HepG2 (cell line): ENCODE results near the gene HTR1D. TPM values are rescaled to one million over a fixed set of nuclear protein-coding genes. Genes with fewer than 3 reads are reported as not detected.

ENCODE experiments used
- HNRNPL ChIP-seq: fragments of 200-400 bp; formaldehyde crosslinking; IDR thresholded peaks from 2 replicates; pipeline ENCODE4 v1.6.1; 2017; ENCODE audit warnings: mild to moderate bottlenecking, low read depth, low read length
- NR2F1 ChIP-seq, 2 experiments: fragments of 450-650 bp in 1 of 2; formaldehyde crosslinking in 1 of 2; IDR thresholded peaks; 2 replicates each; pipeline versions ENCODE4 v1.5.0 to v1.6.1; 2016 to 2020; ENCODE audit warnings: mild to moderate bottlenecking in 1 of 2, missing compliant biosample characterization in 1 of 2, missing genetic modification reagents in 1 of 2, moderate library complexity in 1 of 2
- NRL ChIP-seq: sonication (generic); formaldehyde crosslinking; IDR thresholded peaks from 2 replicates; pipeline ENCODE4 v1.5.0; 2020; ENCODE audit warnings: missing genetic modification reagents, mild to moderate bottlenecking, moderate library complexity, borderline replicate concordance
- TCF12 ChIP-seq, 2 experiments: fragments of 450-650 bp in 1 of 2; sonication (generic) in 1 of 2; formaldehyde crosslinking in 1 of 2; IDR thresholded peaks; 2 replicates each; pipeline versions ENCODE4 v1.6.1 to v1.8.0; 2017 to 2022; ENCODE audit warnings: antibody characterized with exemption in 1 of 2, mild to moderate bottlenecking in 1 of 2, missing genetic modification reagents in 1 of 2, moderate library complexity in 1 of 2
- ZNF777 ChIP-seq: sonication (generic); formaldehyde crosslinking; IDR thresholded peaks from 2 replicates; pipeline ENCODE4 v1.4.0; 2020; ENCODE audit warnings: missing genetic modification reagents
- polyA plus RNA-seq, 8 experiments: library from polyadenylated mRNA; depleted of rRNA in 3 of 8; stranded (reverse) in 7 of 8; unstranded in 1 of 8; fragments of >200 nt; fragmentation: Illumina TruSeq in 4 of 8; extraction: Trizol in 4 of 8; gene quantifications; 2 replicates each; pipeline versions ENCODE4 v1.2.1 to v1.2.3, GENCODE V29; 2011 to 2016; ENCODE audit warnings: low read depth in 4 of 8, missing spikeins in 1 of 8, mixed read lengths in 1 of 8; ENCODE audit not compliant: insufficient read depth in 1 of 8
- total RNA-seq, 5 experiments: library from RNA; depleted of rRNA; stranded (reverse); fragments of >200 nt; fragmentation: Illumina TruSeq; extraction: Trizol; gene quantifications; 2 replicates each; pipeline ENCODE4 v1.2.3, GENCODE V29; 2016; ENCODE audit warnings: low read depth in 1 of 5
- TF ChIP-seq, protein P1 (sequence below): sonication (generic); formaldehyde crosslinking; IDR thresholded peaks from 2 replicates; pipeline ENCODE4 v1.4.0; 2020; ENCODE audit warnings: mild to moderate bottlenecking, missing genetic modification reagents
- TF ChIP-seq, protein P2 (sequence below): sonication (generic); formaldehyde crosslinking; IDR thresholded peaks from 2 replicates; pipeline ENCODE4 v1.5.0; 2020; ENCODE audit warnings: missing genetic modification reagents, mild to moderate bottlenecking, borderline replicate concordance

Gene HTR1D
- total and polyA plus RNA-seq, 2 of the 13 experiments (the other 11 are each of a cell fraction or from before 2014, with no cell fraction given) = 0.04 to 0.07 TPM

GRCh38 chr1:23178950-23179349 lies 38.4 kb downstream of the HTR1D start (continued):
- TF ChIP-seq, protein P1, sequence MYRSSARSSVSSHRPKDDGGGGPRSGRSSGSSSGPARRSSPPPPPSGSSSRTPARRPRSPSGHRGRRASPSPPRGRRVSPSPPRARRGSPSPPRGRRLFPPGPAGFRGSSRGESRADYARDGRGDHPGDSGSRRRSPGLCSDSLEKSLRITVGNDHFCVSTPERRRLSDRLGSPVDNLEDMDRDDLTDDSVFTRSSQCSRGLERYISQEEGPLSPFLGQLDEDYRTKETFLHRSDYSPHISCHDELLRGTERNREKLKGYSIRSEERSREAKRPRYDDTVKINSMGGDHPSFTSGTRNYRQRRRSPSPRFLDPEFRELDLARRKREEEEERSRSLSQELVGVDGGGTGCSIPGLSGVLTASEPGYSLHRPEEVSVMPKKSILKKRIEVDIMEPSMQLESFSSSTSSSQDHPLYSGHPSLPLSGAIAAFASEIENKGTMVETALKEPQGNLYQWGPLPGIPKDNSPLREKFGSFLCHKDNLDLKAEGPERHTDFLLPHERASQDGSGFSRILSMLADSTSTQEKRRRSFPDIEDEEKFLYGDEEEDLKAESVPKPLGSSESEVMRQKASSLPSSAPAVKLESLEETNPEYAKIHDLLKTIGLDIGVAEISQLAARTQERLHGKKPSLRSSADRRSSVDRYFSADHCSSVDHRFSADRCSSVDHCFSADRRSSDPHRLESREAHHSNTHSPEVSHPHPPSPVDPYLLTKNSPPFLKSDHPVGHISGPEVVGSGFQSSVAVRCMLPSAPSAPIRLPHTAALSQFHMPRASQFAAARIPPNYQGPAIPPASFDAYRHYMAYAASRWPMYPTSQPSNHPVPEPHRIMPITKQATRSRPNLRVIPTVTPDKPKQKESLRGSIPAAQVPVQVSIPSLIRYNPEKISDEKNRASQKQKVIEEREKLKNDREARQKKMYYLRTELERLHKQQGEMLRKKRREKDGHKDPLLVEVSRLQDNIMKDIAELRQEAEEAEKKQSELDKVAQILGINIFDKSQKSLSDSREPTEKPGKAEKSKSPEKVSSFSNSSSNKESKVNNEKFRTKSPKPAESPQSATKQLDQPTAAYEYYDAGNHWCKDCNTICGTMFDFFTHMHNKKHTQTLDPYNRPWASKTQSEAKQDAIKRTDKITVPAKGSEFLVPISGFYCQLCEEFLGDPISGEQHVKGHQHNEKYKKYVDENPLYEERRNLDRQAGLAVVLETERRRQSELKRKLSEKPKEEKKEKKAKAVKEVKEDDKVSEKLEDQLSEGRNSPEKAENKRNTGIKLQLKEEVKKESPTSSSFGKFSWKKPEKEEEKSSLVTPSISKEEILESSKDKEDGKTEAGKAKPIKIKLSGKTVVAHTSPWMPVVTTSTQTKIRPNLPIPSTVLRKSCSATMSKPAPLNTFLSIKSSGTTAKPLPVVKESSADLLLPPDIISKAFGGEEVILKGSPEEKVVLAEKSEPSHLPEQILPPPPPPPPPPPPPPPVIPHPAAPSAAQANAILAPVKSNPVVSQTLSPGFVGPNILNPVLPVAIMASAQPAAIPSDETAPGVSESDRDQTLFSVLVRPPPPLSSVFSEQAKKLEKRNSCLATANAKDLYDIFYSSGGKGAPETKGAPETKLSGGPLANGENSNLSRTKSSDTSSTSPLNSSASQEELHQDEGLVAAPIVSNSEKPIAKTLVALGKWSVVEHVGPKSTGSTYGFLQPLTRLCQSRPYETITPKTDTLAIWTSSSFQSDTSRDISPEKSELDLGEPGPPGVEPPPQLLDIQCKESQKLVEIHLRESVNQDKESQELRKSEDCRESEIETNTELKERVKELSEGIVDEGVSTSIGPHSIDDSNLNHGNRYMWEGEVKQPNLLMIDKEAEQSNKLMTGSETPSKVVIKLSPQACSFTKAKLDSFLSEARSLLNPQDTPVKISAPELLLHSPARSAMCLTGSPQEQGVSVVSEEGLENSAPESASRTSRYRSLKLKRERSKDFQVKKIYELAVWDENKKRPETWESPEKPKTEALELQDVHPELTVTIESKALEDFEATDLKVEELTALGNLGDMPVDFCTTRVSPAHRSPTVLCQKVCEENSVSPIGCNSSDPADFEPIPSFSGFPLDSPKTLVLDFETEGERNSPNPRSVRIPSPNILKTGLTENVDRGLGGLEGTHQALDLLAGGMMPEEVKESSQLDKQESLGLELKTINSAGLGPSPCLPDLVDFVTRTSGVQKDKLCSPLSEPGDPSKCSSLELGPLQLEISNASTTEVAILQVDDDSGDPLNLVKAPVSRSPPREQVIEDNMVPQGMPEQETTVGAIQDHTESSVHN (CRISPR knock-in tag) = no peak
- TF ChIP-seq, protein P2, sequence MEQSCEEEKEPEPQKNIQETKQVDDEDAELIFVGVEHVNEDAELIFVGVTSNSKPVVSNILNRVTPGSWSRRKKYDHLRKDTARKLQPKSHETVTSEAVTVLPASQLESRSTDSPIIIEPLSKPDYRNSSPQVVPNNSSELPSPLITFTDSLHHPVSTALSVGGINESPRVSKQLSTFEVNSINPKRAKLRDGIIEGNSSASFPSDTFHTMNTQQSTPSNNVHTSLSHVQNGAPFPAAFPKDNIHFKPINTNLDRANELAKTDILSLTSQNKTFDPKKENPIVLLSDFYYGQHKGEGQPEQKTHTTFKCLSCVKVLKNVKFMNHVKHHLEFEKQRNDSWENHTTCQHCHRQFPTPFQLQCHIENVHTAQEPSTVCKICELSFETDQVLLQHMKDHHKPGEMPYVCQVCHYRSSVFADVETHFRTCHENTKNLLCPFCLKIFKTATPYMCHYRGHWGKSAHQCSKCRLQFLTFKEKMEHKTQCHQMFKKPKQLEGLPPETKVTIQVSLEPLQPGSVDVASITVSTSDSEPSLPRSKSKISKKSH (CRISPR knock-in tag) = no peak
- TF ChIP-seq ZNF777 (no peak), HNRNPL (no peak), TCF12 (IDR thresholded peaks at IDR 0.05) (no peak), TCF12 (CRISPR knock-in tag; IDR thresholded peaks at IDR 0.05) (no peak), NRL (no peak), NR2F1 (CRISPR knock-in tag; IDR thresholded peaks at IDR 0.05) (no peak)
- TF ChIP-seq, all 625 proteins: peak for 7
